ENCODE data around the gene GCLM.

DNA sequence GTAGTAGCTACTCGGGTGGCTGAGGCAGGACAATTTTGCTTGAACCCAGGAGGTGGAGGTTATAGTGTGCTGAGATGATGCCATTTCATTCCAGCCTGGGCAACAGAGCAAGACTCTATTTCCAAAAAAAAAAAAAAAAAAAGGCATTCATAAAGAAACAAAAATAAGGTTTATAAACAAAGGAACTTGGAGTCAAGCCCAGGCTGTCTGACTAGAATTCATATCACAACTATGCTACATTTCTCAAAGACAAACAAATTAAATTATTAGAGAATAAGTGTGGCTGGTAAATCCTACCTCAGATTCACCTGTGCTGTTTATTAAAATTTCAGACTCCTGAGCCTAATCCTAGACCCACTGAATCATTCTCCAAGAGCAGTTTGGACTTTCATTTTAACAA, 4.2 kb downstream of the GCLM start:
- TF ChIP-seq, protein P1, sequence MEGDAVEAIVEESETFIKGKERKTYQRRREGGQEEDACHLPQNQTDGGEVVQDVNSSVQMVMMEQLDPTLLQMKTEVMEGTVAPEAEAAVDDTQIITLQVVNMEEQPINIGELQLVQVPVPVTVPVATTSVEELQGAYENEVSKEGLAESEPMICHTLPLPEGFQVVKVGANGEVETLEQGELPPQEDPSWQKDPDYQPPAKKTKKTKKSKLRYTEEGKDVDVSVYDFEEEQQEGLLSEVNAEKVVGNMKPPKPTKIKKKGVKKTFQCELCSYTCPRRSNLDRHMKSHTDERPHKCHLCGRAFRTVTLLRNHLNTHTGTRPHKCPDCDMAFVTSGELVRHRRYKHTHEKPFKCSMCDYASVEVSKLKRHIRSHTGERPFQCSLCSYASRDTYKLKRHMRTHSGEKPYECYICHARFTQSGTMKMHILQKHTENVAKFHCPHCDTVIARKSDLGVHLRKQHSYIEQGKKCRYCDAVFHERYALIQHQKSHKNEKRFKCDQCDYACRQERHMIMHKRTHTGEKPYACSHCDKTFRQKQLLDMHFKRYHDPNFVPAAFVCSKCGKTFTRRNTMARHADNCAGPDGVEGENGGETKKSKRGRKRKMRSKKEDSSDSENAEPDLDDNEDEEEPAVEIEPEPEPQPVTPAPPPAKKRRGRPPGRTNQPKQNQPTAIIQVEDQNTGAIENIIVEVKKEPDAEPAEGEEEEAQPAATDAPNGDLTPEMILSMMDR (IDR thresholded peaks at IDR 0.05; ENCODE audit: low read depth, low read length): no peak
- TF ChIP-seq, protein P2, sequence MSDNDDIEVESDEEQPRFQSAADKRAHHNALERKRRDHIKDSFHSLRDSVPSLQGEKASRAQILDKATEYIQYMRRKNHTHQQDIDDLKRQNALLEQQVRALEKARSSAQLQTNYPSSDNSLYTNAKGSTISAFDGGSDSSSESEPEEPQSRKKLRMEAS (IDR thresholded peaks at IDR 0.05; ENCODE audit: low read depth, low read length): no peak
- no peak for TF ChIP-seq POLR2A (IDR thresholded peaks at IDR 0.05; ENCODE audit: extremely low read depth, insufficient read length)

Data from NB4 (cell line).